GM18505 (cell line): Measurements from ENCODE around the gene CYP2S1.
"Not testable (repeated sequence)": the region's sequence is repeated elsewhere in the genome, so short reads cannot be mapped to it uniquely, and the experiment has no call there.

Experiments
- ATAC-seq: cut with Tn5 transposase; IDR thresholded peaks from one replicate; pipeline ENCODE4 v1.9.1; 2021; ENCODE audit not compliant: unreplicated experiment
- POLR2A ChIP-seq: IDR thresholded peaks from 4 replicates; pipeline ENCODE4 v1.6.1; 2011; ENCODE audit warnings: borderline replicate concordance; ENCODE audit not compliant: insufficient read depth, insufficient read length; ENCODE audit errors: extremely low read depth

CYP2S1 gene

DNA sequence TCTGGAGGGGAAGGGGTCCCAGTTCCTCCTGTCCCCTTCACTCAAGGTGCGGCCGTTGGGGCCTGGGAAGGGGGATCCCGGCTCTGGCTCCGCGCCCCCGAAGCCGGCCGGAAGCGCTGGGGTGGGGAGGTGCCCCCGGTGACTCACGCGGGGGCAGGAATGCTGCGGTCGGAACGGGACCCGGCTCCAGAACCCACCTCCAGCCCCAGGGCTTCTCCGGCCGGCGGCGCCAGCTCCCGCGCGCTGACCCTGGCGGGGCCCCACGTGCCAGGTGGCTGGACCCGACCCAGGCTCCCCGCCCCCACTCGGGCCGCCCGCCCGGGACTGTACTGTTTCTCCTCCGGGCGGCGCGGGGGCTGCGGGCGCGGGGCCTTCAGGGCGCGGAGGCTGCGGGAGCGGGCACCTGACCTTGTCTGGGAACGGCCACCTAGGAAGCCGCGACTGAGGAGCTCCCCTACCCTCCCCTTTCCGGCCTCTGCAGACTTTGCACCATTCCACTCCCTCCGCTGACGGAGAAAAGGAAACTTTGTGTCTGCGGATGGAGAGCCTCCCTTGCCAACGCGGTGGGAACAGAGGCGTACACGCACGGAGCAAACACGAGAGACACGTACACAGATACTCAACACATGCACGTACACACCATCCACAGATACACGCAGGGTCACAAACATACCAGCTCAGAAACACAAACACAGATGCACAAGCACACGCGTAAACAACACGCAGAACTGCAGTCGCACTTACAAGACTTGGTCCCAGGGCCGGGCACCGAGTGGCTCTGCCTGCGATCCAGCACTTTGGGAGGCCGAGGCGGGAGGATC, 33.2 kb downstream of the CYP2S1 start:
- ATAC-seq, result no peak
- TF ChIP-seq POLR2A, result no peak

DNA sequence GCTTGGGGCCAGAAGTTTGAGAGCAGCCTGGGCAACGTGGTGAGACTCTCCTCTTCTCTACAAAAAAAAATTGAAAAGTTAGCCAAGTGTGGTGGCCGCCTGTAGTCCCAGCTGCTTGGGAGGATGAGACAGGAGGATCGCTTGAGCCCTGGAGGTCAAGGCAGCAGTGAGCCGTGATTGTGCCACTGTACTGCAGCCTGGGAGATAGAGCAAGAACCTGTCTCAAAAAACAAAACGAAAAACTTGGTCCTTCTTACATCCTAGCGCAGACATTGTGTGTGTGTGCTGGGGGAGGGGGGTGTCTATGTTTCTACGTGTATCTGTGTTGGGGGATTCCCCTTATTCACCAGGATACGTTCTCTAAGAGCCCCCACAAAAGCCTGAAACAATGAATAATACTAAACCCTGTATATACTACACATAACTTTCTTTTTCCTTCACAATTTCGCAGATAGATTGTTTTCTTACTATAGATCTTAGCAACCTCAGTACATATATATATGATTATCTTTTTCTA, 33.9 kb downstream of the CYP2S1 start:
- no peak for TF ChIP-seq POLR2A
- ATAC-seq, result no peak

DNA sequence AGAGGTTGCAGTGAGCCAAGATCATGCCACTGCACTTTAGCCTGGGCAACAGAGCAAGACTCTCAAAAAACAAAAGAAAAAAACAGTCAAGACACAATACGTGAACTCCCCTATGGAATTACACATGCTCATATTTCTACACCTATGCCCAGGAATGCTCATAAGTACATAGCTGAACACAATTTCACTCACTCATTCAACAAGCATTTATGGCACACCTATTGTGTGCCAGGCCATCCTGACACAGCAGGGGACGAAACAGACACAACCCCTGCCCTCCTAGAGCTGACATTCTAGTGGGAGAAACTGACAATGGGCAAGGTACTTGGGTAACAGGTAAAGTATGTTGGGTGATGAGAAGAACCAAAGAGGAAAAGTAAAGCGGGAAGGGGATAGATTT, 35.5 kb downstream of the CYP2S1 start:
- no peak for TF ChIP-seq POLR2A
- ATAC-seq, result no peak

DNA sequence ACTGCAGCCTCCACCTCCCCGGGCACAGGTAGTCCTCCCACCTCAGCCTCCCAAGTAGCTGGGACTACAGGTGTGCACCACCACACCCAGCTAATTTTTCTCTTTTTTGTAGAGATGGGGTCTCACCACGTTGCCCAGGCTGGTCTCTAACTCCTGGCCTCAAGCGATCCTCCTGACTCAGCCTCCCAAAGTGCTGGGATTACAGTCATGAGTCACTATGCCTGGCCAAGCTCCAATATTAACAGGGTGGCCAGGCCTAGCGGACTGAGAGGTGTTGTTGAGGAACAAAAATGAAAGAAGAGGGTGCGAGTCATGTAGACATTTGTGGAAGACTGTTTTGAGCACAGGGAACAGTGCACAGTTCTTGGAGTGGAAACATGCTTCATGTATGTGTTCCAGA, 36.3 kb downstream of the CYP2S1 start:
- ATAC-seq, result not testable (repeated sequence)

DNA sequence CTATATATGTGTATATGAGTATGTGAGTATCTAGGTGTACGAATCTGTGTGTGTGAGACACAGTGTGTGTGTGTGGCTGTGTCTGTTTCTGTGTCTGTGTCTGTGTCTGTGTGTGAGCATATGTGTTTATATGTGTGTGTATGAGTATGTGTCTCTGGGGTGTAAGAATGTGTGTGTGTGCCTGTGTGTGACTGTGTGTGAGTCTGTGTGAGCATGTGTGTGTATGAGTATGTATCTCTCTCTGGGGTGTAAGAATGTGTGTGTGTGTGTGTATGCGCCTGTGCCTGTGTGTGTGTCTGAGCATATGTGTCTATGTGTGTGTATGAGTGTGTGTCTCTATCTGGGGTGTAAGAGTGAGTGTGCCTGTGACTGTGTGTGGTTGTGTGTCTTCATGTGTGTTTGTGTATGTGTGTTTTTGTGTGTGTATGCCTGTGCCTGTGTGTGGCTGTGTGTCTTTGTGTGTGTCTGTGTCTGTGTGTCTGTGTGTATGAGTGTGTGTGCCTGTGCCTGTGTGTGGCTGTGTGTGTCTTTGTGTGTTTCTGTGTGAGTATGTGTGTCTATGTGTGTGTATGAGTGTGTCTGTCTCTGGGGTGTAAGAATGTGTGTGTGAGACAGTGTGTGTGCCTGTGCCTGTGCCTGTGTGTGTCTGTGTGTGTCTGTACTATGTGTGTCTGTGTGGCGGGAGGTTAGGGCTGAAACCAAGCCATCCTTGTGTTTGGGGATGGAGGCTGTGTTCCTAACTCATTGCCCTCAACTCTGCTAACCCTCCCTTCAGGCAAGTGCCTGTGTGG, 37.2 kb downstream of the CYP2S1 start:
- no peak for ATAC-seq
- TF ChIP-seq POLR2A, result no peak

DNA sequence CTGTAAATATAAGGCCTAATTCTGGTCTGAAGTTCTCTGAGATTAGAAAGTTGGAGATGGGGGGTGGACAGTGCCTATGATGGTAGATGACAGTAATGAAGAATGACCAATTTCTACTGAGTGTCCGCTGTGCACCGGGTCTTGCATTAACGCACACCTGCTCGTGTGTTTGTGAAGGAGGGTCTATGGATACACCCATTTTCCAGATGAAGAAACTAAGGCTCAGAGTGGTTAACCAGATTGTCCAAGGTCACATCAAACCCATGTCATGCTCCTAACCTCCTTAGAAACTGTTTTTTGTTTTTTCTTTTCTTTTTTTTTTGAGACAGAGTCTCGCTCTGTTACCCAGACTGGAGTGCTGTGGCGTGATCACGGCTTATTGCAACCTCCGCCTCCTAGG, 39.7 kb downstream of the CYP2S1 start:
- ATAC-seq, result no peak
- TF ChIP-seq POLR2A, result no peak

DNA sequence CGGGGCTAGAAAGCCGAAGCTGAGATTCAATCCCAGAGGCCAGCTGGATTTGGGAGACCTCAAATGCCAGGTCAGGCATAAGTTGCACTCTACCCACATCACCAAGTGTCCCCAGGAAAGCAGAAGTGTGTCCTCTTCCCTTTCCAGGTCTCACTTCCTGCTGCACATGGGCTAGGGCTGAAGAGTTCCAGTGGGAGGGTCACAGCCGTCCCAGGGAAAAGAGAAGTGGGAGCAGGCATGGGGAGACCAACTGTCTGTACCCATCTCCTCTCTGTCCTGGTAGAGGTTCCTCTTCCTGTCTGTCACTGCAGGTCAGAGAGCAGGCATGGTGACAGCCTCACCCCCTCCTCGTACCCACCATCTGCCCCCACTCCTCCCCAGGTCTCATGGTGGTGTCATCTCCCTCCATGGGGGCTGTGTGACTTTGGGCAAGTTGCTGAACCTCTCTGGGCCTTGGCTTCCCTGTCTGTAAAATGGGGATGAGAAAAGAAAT, 40.8 kb downstream of the CYP2S1 start:
- no peak for TF ChIP-seq POLR2A
- no peak for ATAC-seq

DNA sequence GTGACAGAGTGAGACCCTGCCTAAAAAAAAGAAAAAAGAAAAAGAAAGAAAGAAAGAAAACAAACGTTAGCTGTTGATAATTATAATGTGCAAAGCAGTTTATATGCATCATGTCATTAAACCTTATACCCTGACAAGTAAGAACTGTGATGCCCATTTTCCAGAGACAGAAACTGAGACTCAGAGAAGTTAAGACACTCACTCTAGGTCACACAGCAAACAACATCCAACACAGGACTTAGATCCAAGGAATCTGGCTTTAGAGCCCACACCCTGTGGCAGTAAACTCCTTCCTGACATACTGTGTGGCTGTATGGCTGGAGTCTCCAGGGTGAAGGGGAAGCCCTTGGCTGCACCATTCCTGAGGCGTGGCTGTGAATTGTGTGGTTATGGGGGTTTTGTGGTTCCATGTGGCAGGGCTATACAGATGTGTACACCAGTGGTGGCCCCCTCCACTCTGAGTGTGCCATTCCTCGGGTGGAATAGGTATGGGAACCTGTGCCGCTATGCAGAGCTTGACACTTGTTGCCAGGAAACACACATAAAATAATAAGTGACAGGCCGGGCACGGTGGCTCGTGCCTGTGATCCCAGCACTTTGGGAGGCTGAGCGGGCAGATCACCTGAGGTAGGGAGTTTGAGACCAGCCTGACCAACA, 41.6 kb downstream of the CYP2S1 start:
- no peak for TF ChIP-seq POLR2A
- no peak for ATAC-seq

DNA sequence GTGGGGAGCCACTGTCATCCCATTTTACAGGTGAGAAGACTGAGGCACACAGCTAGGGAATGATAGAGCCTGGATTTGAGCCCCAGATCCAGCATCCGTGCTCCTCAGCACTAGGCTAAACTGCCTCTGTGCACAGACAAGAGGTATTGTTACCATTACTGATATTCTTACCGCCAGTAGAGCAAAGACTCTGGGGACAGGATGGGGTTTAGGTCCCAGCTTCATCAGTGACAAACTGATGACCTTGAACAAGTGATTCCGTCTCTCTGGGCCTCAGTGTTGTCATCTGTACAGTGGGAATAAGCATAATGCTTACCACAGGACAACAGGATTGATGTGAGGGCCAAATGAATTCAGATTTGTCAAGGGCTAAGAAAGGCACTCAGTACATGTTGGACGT, 42.5 kb downstream of the CYP2S1 start:
- no peak for TF ChIP-seq POLR2A
- no peak for ATAC-seq

DNA sequence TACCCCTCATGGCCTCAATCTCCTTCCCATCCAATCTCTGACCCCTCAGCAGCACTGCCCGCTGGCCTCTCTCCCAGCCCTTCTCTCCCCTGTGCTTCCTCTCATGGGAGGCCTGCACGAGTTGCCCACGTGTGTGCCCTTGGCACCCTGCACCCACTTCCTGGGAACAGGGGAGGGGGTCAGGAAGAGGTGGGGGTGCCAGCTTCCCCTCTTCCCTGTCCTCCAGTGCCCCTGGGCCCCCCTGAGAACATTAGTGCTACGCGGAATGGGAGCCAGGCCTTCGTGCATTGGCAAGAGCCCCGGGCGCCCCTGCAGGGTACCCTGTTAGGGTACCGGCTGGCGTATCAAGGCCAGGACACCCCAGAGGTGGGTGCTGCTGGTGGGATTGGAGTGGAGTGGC, 45.2 kb downstream of the CYP2S1 start:
- ATAC-seq, result no peak
- TF ChIP-seq POLR2A, result no peak

DNA sequence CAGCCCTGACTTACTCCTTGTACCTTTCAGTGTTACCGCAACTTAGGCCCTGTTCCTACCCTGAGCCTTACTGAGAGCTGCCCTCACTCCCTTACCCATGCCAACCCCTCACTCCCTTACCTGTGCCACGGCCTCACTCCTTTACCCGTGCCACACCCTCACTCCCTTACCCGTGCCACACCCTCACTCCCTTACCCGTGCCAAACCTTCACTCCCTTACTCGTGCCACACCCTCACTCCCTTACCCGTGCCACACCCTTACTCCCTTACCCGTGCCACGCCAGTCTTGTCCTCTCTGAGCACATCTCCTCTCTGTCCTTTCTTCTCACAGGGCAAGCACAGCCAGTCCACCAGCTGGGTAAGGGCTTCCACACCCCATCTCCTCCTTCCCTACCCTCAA, 46.3 kb downstream of the CYP2S1 start:
- no peak for TF ChIP-seq POLR2A
- no peak for ATAC-seq

DNA sequence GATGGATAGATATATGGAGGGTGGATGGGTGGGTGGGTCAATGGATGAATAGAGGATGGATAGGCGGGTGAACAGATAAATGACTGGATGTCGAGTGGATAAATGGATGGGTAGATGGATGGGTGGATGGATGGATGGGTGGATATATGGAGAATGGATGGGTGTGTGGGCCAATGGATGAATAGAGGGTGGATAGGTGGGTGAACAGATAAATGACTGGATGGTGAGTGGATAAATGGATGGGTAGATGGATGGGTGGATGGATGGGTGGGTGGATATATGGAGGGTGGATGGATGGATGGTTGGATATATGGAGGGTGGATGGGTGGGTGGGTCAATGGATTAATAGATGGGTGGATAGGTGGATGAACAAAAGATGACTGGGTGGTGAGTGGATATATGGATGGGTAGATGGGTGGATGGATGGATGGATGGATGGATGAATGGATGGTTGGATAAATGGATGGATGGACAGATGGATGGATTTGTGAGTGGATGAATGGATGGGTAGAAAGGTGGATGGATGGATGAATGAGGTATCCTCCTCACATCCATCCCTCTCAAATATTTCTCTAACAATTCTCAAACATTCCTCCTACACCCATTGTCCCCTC, 47.0 kb downstream of the CYP2S1 start:
- ATAC-seq, result no peak
- TF ChIP-seq POLR2A, result no peak

DNA sequence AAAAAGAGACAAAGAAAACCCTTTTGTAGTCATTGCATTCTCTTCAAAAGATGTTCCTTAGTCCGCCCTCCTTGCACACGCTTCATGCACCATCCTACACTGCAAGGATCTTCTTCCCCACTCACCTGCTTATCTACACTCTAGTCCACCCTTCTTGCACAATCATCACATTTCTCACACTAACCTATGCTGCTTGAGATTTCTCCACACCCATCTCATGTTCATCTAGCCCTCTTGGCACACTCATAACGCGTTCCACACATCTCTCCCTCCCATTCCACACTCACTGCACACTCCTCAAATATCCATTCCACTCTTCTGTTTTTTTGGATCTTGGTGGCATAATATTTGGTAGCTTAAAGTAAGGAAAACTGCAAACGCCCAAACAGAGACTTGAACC, 48.8 kb downstream of the CYP2S1 start:
- TF ChIP-seq POLR2A, result no peak
- no peak for ATAC-seq
